Transverse colon (tissue), 4 donors: ENCODE results near the gene FAM168B. TPM values are rescaled to one million over a fixed set of nuclear protein-coding genes. Genes with fewer than 3 reads are reported as not detected.

Experiments
- DNase-seq: peaks from one replicate; pipeline ENCODE4 v3.0.0-alpha.2; 2019
- H3K27ac ChIP-seq, 4 donors: fragments of 200-600 bp; sonication (generic); 2 replicates each; pipeline ENCODE4 v1.5.1; 2016 to 2018; ENCODE audit warnings: inconsistent platforms in 4 of 4
- H3K27me3 ChIP-seq: fragments of 200-600 bp; sonication (generic); 2 replicates; pipeline ENCODE4 v1.5.1; 2017; ENCODE audit warnings: inconsistent platforms
- H3K36me3 ChIP-seq, 4 donors: fragments of 200-600 bp; sonication (generic); 2 replicates each; pipeline ENCODE4 v1.5.1; 2017 to 2019; ENCODE audit warnings: inconsistent platforms in 4 of 4
- H3K4me1 ChIP-seq, 4 donors: fragments of 200-600 bp; sonication (generic); 2 replicates each; pipeline ENCODE4 v1.5.1; 2017 to 2020; ENCODE audit warnings: inconsistent platforms in 4 of 4
- H3K4me3 ChIP-seq, 4 donors: fragments of 200-600 bp; sonication (generic); 1 replicate in 1 of 4; 2 replicates in 3 of 4; pipeline versions ENCODE4 v1.5.1 to v1.6.1; 2017 to 2019; ENCODE audit warnings: inconsistent platforms in 4 of 4
- H3K9me3 ChIP-seq, 2 donors: fragments of 200-600 bp; sonication (generic); 2 replicates each; pipeline ENCODE4 v1.5.1; 2017 to 2019; ENCODE audit warnings: inconsistent platforms in 2 of 2
- CTCF ChIP-seq, 5 experiments: fragments of 200-600 bp in 3 of 5; fragments of 450-650 bp in 2 of 5; sonication (generic) in 3 of 5; IDR thresholded peaks; 1 replicate in 2 of 5; 2 replicates in 3 of 5; pipeline ENCODE4 v1.5.1; 2016 to 2017; ENCODE audit warnings: antibody characterized with exemption in 5 of 5, inconsistent platforms in 3 of 5, mild to moderate bottlenecking in 2 of 5, moderate library complexity in 1 of 5
- EP300 ChIP-seq: sonication (generic); formaldehyde crosslinking; IDR thresholded peaks from one replicate; pipeline ENCODE4 v1.6.1; 2017; ENCODE audit warnings: antibody characterized with exemption, low read depth
- POLR2A ChIP-seq: fragments of 450-650 bp; IDR thresholded peaks from one replicate; pipeline ENCODE4 v1.6.1; 2016; ENCODE audit warnings: antibody characterized with exemption, mild to moderate bottlenecking, moderate library complexity
- POLR2AphosphoS5 ChIP-seq, 3 donors: sonication (generic); formaldehyde crosslinking; IDR thresholded peaks; one replicate each; pipeline ENCODE4 v1.6.1; 2016; ENCODE audit warnings: antibody characterized with exemption in 3 of 3
- WGBS, 2 donors: methylation state at CpG; one replicate each; pipeline ENCODE4 v1.1.5; 2018; ENCODE audit warnings: low coverage in 1 of 2; 5-methylcytosine and 5-hydroxymethylcytosine counted together
- in situ Hi-C, 4 donors: fragments of 200-750 bp; cut with MboI; loops; one replicate each; pipeline versions ENCODE4 v1.15.0 to v1.15.1; 2017; ENCODE audit warnings: low sequenced_read_pairs in 3 of 4, low pct_ligation_motif_present in 1 of 4, low pct_unique_long_range_greater_than_20kb in 1 of 4
- intact Hi-C: fragments of 100-400 bp; cut with DNase I; formaldehyde crosslinking; loops from one replicate; pipeline ENCODE4 v1.15.1; 2023; ENCODE audit warnings: low total_unique reads
- total RNA-seq, 4 donors: library from RNA; depleted of rRNA; stranded (reverse); fragments of >200 nt; gene quantifications; one replicate each; pipeline ENCODE4 v1.1.0, GENCODE V29; 2016

The FAM168B gene
- total RNA-seq, 4 donors from 2014 or later, result 31.6 to 124 (median 110) TPM

GRCh38 chr2:131130298-131130596, 37.0 kb upstream of the FAM168B start:
- peaks cover 0 to 72% (median 15%) of the 10 kb centered on the region in 4 donors for H3K36me3 ChIP-seq
- TF ChIP-seq POLR2A (no peak), CTCF (IDR thresholded peaks at IDR 0.05) (no peak), EP300 (no peak), POLR2AphosphoS5 (IDR thresholded peaks at IDR 0.05) (no peak)
- DNase-seq, result no peak
- 98 to 100% methylated on average over 2 of the region's 2 CpGs for WGBS, 2 donors
- intact Hi-C loops (no loop called here), in situ Hi-C loops (no loop called here)
- H3K4me3 ChIP-seq, result no peak overlapping the region
- no peaks in the 10 kb centered on the region for H3K9me3 ChIP-seq
- H3K4me1 ChIP-seq, result no peaks in the 10 kb centered on the region
- H3K27ac ChIP-seq, result no peak overlapping the region
- no peaks in the 10 kb centered on the region for H3K27me3 ChIP-seq

GRCh38 chr2:131127981-131128380, 34.7 kb upstream of the FAM168B start:
- Histone ChIP-seq H3K27me3 (no peaks in the 10 kb centered on the region), H3K27ac (no peak overlapping the region), H3K4me3 (no peak overlapping the region), H3K4me1 (no peaks in the 10 kb centered on the region), H3K36me3 (peaks cover 0 to 69% (median 15%) of the 10 kb centered on the region in 4 donors), H3K9me3 (no peaks in the 10 kb centered on the region)
- no peak for TF ChIP-seq POLR2A
- TF ChIP-seq CTCF (IDR thresholded peaks at IDR 0.05), result no peak
- no peak for TF ChIP-seq POLR2AphosphoS5 (IDR thresholded peaks at IDR 0.05)
- no peak for TF ChIP-seq EP300
- intact Hi-C loops (no loop called here), in situ Hi-C loops (no loop called here)
- 57 to 69% methylated on average over 1 to 3 of the region's 3 CpGs for WGBS, 2 donors
- no peak for DNase-seq

GRCh38 chr2:131127076-131127475, 33.8 kb upstream of the FAM168B start:
- no peak overlapping the region for H3K27ac ChIP-seq
- intact Hi-C loops, result no loop called here
- 88 to 100% methylated on average over 2 to 3 of the region's 3 CpGs for WGBS, 2 donors

GRCh38 chr2:131126436-131126835, 33.2 kb upstream of the FAM168B start:
- WGBS, 2 donors, result 83 to 88% methylated on average over 4 to 5 of the region's 5 CpGs
- Histone ChIP-seq H3K4me3 (no peak overlapping the region), H3K4me1 (peaks cover 0 to under 1% (median 0%) of the 10 kb centered on the region in 4 donors), H3K36me3 (peaks cover 0 to 60% (median 15%) of the 10 kb centered on the region in 4 donors), H3K27me3 (no peaks in the 10 kb centered on the region), H3K27ac (no peak overlapping the region), H3K9me3 (no peaks in the 10 kb centered on the region)
- intact Hi-C loops, result no loop called here
- TF ChIP-seq CTCF (IDR thresholded peaks at IDR 0.05) (no peak), POLR2AphosphoS5 (IDR thresholded peaks at IDR 0.05) (no peak), EP300 (no peak), POLR2A (no peak)
- in situ Hi-C loops, result no loop called here
- no peak for DNase-seq

More at GRCh38 chr2:131127076-131127475, 33.8 kb upstream of the FAM168B start:
- Histone ChIP-seq H3K4me3 (no peak overlapping the region), H3K4me1 (no peaks in the 10 kb centered on the region), H3K27me3 (no peaks in the 10 kb centered on the region), H3K9me3 (no peaks in the 10 kb centered on the region), H3K36me3 (peaks cover 0 to 62% (median 15%) of the 10 kb centered on the region in 4 donors)
- TF ChIP-seq EP300 (no peak), CTCF (IDR thresholded peaks at IDR 0.05) (no peak)
- no peak for DNase-seq
- in situ Hi-C loops, result no loop called here
